Endothelial cell of umbilical vein (primary cell): ENCODE data around the gene SNORC. TPM values are rescaled to one million over a fixed set of nuclear protein-coding genes. Genes with fewer than 3 reads are reported as not detected.

ENCODE experiments used
- BruUV-seq: library from RNA; stranded (reverse); fragments of 400-500 nt; replicated peaks from 2 replicates; lab custom pipeline; 2021; lab: Mats Ljungman, UMichigan
- CTCF ChIA-PET: fragments of 300-600, 350-600 bp; sonication (Branson Sonifier 250); formaldehyde crosslinking; loops from one replicate; lab custom pipeline; 2021; ENCODE audit warnings: antibody characterized with exemption, inconsistent platforms; lab: Charles Lee
- POLR2A ChIA-PET: fragments of 300-600, 350-600 bp; sonication (Branson Sonifier 250); formaldehyde crosslinking; loops from one replicate; lab custom pipeline; 2021; ENCODE audit warnings: antibody characterized with exemption, inconsistent platforms; lab: Charles Lee
- DNase-seq: peaks from one replicate; pipeline ENCODE4 v3.0.0-alpha.2; 2011; ENCODE audit warnings: low read depth, low spot score
- FAIRE-seq: peaks from 2 replicates; lab custom pipeline; 2011; peaks lifted over from hg19 to GRCh38; lab: Jason Lieb, UNC
- H2AFZ ChIP-seq: 2 replicates; pipeline ENCODE4 v1.6.0; 2012; ENCODE audit warnings: low read depth, low read length, control low read depth, inconsistent platforms
- H3K27ac ChIP-seq: 2 replicates; pipeline ENCODE4 v1.5.1; 2011; ENCODE audit warnings: low read depth, mild to moderate bottlenecking, control low read depth, low read length, moderate library complexity; ENCODE audit not compliant: insufficient read depth
- H3K27me3 ChIP-seq, 2 experiments: 2 replicates each; pipeline versions ENCODE4 v1.6.0 to v1.6.1; 2011; ENCODE audit warnings: low read length in 2 of 2, mixed read lengths in 1 of 2; ENCODE audit not compliant: control insufficient read depth in 2 of 2, insufficient read depth in 2 of 2
- H3K36me3 ChIP-seq, 2 experiments: 2 replicates in 1 of 2; 3 replicates in 1 of 2; pipeline ENCODE4 v1.5.1; 2011; ENCODE audit warnings: low read length in 2 of 2, mild to moderate bottlenecking in 1 of 2, moderate library complexity in 1 of 2; ENCODE audit not compliant: control insufficient read depth in 2 of 2, insufficient read depth in 2 of 2; ENCODE audit errors: extremely low read depth in 1 of 2
- H3K4me1 ChIP-seq: 3 replicates; pipeline ENCODE4 v1.5.1; 2011; ENCODE audit warnings: mild to moderate bottlenecking, low read length; ENCODE audit not compliant: control insufficient read depth, insufficient read depth; ENCODE audit errors: extremely low read depth
- H3K4me2 ChIP-seq: 2 replicates; pipeline ENCODE4 v1.6.1; 2011; ENCODE audit warnings: low read length, control low read depth, mixed read lengths; ENCODE audit not compliant: insufficient read depth
- H3K4me3 ChIP-seq, 3 experiments: fragments of 200-600 bp in 1 of 3; sonication (generic), shearing (Covaris generic) in 1 of 3; replicated peaks in 1 of 3; 2 replicates each; pipeline ENCODE4 v1.5.1; 2011 to 2016; ENCODE audit warnings: control low read depth in 3 of 3, low read length in 3 of 3, mild to moderate bottlenecking in 2 of 3, inconsistent platforms in 1 of 3, low read depth in 1 of 3, moderate library complexity in 1 of 3; ENCODE audit not compliant: insufficient read depth in 1 of 3
- H3K79me2 ChIP-seq: 2 replicates; pipeline ENCODE4 v1.6.0; 2012; ENCODE audit warnings: low read length, inconsistent platforms; ENCODE audit not compliant: control insufficient read depth, insufficient read depth
- H3K9ac ChIP-seq: replicated peaks from 2 replicates; pipeline ENCODE3; 2011; ENCODE audit warnings: low read length, control low read depth; ENCODE audit not compliant: insufficient read depth; ENCODE audit errors: extremely low read depth
- H3K9me1 ChIP-seq: replicated peaks from 3 replicates; pipeline ENCODE4 v1.6.0; 2011; ENCODE audit warnings: mild to moderate bottlenecking, low read length; ENCODE audit not compliant: control insufficient read depth, insufficient read depth; ENCODE audit errors: extremely low read depth
- H3K9me3 ChIP-seq: replicated peaks from 2 replicates; pipeline ENCODE4 v1.5.1; 2012; ENCODE audit warnings: low read length, inconsistent platforms; ENCODE audit not compliant: control insufficient read depth, insufficient read depth
- H4K20me1 ChIP-seq: replicated peaks from 2 replicates; pipeline ENCODE3; 2011; ENCODE audit warnings: mild to moderate bottlenecking, low read length; ENCODE audit not compliant: control insufficient read depth, insufficient read depth; ENCODE audit errors: extremely low read depth
- EZH2 ChIP-seq: IDR thresholded peaks from 2 replicates; pipeline ENCODE4 v1.6.1; 2012; ENCODE audit warnings: borderline replicate concordance, low read depth, mild to moderate bottlenecking, moderate library complexity, low read length, inconsistent platforms; ENCODE audit not compliant: severe bottlenecking
- FOS ChIP-seq: IDR thresholded peaks from 2 replicates; pipeline ENCODE4 v1.6.1; 2011; ENCODE audit warnings: mild to moderate bottlenecking, low read length, moderate library complexity, borderline replicate concordance; ENCODE audit not compliant: insufficient read depth
- JUN ChIP-seq: IDR thresholded peaks from 2 replicates; pipeline ENCODE4 v1.6.1; 2011; ENCODE audit warnings: borderline replicate concordance, low read depth; ENCODE audit not compliant: insufficient read length, insufficient read depth
- MYC ChIP-seq: IDR thresholded peaks from one replicate; pipeline ENCODE4 v1.6.1; 2011; ENCODE audit warnings: mild to moderate bottlenecking, low read depth, low read length
- POLR2A ChIP-seq: IDR thresholded peaks from 2 replicates; pipeline ENCODE4 v1.6.1; 2012; ENCODE audit warnings: low read depth, mild to moderate bottlenecking, control low read depth, low read length
- POLR2AphosphoS5 ChIP-seq: IDR thresholded peaks from 2 replicates; pipeline ENCODE4 v1.6.1; 2012; ENCODE audit warnings: low read depth, mild to moderate bottlenecking, control low read depth, low read length, moderate library complexity; ENCODE audit not compliant: insufficient read depth
- dilution Hi-C: fragments of 300-500 bp; cut with MboI; formaldehyde crosslinking; loops from one replicate; pipeline ENCODE4 v1.15.0; 2019; ENCODE audit warnings: low sequenced_read_pairs; ENCODE audit not compliant: extremely low pct_ligation_motif_present
- intact Hi-C: fragments of 100-400 bp; cut with micrococcal nuclease; formaldehyde crosslinking; loops from one replicate; pipeline ENCODE4 v1.10.0; 2022
- polyA plus RNA-seq, 4 experiments: library from polyadenylated mRNA; depleted of rRNA in 3 of 4; stranded (reverse) in 3 of 4; unstranded in 1 of 4; fragments of >200 nt; gene quantifications; 2 replicates each; pipeline versions ENCODE4 v1.2.1 to v1.2.3, GENCODE V29; 2011 to 2012; ENCODE audit warnings: missing spikeins in 1 of 4
- total RNA-seq: library from RNA; stranded (reverse); gene quantifications from 2 replicates; pipeline ENCODE4 v1.2.3, GENCODE V29; 2021
- TF ChIP-seq, protein P1 (sequence below), 2 donors: IDR thresholded peaks; 1 replicate in 1 of 2; 2 replicates in 1 of 2; pipeline ENCODE4 v1.5.1; 2011; ENCODE audit warnings: low read length in 2 of 2, mild to moderate bottlenecking in 2 of 2, moderate library complexity in 2 of 2, control low read depth in 1 of 2, inconsistent platforms in 1 of 2, low read depth in 1 of 2; ENCODE audit not compliant: insufficient read depth in 1 of 2; ENCODE audit errors: extremely low read depth in 1 of 2

SNORC gene
- total and polyA plus RNA-seq, 2 donors (not counting 3 experiments of a cell fraction or from before 2014, with no cell fraction given) = 1.4 to 4.0 TPM

DNA sequence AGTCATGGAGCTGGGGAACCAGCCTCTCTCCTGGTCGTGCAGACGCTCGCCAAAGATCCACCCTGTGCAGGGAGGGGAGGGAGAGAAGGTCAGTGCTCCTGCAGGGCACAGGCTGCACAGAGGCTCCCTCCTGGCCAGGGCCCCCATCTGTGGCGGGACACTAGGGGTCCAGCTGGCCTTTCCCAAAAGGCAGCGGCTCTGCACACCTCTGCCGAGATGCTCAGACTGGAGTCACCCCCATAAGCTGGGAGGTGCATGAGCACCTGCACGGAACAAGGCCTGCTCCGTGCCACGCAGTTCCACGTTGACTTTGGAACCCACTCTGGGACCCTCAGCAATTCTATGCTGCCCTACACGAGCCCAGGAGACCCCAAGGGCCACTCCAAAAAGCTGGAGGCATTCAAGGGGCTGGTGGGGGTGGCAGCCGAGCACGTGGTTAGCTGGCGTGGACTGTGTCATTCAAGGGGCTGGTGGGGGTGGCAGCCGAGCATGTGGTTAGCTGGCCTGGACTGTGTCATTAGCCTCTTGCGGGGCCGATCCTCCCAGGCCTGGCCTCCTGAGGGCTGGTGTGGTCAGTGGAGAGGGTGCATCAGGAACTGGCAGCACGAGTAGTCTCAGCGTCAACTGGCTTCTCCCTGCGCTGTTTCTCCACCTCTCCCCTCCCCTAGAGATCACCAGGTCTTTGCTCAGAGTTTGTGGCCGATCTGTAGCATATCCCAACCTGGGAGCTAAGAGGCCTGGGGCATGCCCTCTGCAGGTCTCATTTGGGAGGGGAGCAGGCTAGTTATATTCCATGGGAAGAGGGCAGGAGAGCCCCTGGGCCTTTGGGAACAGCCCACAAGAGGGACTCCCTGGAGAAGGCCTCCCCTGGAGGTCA lies 9.8 kb downstream of the SNORC start:
- DNase-seq = no peak
- CTCF ChIA-PET = interaction anchor here (1.4 kb wide), 1 partner anchor 149 kb away, joined by 5 read pairs; no protein-coding TSS in a partner anchor

DNA sequence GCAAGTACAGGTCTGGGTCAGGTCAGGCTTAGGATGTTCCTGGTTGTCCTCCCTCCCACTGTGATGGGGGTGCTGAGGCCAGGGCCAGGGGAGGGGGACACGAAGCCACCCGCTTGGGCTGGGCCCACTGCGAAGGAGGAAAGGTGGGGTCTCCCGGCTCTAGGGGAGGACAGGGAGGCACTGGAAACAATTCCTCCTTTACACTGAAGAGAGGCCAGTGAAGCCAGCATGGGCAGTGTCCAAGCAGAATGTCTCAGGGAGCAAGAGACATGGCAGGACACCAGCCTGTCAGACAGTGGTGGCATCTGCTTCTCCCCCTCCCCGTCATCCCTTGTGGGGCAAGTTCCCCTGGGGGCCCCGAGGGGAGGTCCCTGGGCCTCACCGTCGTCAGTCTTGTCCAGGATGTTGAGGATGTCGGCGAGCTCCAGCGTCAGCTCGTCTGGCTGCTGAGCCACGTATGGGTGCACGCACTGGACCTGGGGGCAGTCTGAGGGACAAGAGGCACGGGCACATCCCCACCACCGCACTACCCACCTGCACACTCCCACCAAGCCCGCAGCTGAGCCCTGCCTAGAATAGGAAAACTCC lies 10.8 kb downstream of the SNORC start:
- Histone ChIP-seq H3K79me2 (no peaks in the 10 kb centered on the region), H3K27me3 (no peaks in the 10 kb centered on the region), H3K36me3 (no peaks in the 10 kb centered on the region), H4K20me1 (no peaks in the 10 kb centered on the region), H3K9me3 (no peaks in the 10 kb centered on the region), H3K4me1 (no peaks in the 10 kb centered on the region), H3K9me1 (no peaks in the 10 kb centered on the region), H3K9ac (no peak overlapping the region), H3K27ac (no peak overlapping the region), H3K4me3 (no peak overlapping the region), H3K4me2 (no peak overlapping the region), H2AFZ (no peak overlapping the region)
- ChIA-PET POLR2A (no interaction called here), CTCF (interaction anchor here (0.6 to 1.6 kb wide), 3 partner anchors 21 to 174 kb away, joined by 3 to 5 read pairs (median 4); no protein-coding TSS in a partner anchor)
- FAIRE-seq (no peak), DNase-seq (no peak)
- BruUV-seq = no TSS peak
- TF ChIP-seq FOS = no peak
- no peak for TF ChIP-seq EZH2
- TF ChIP-seq, protein P1, sequence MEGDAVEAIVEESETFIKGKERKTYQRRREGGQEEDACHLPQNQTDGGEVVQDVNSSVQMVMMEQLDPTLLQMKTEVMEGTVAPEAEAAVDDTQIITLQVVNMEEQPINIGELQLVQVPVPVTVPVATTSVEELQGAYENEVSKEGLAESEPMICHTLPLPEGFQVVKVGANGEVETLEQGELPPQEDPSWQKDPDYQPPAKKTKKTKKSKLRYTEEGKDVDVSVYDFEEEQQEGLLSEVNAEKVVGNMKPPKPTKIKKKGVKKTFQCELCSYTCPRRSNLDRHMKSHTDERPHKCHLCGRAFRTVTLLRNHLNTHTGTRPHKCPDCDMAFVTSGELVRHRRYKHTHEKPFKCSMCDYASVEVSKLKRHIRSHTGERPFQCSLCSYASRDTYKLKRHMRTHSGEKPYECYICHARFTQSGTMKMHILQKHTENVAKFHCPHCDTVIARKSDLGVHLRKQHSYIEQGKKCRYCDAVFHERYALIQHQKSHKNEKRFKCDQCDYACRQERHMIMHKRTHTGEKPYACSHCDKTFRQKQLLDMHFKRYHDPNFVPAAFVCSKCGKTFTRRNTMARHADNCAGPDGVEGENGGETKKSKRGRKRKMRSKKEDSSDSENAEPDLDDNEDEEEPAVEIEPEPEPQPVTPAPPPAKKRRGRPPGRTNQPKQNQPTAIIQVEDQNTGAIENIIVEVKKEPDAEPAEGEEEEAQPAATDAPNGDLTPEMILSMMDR (IDR thresholded peaks at IDR 0.05; ENCODE audit: extremely low read depth in 1 of 2, insufficient read depth in 1 of 2, low read depth in 1 of 2, low read length in 2 of 2) = no peak
- TF ChIP-seq MYC = no peak
- TF ChIP-seq POLR2AphosphoS5 = no peak
- no peak for TF ChIP-seq POLR2A
- TF ChIP-seq JUN = no peak
- intact Hi-C loops = loop anchor here (10.0 kb wide), 1 partner anchor 174 kb away; no protein-coding TSS in a partner anchor
- dilution Hi-C loops = no loop called here

More for the DNA sequence above, 9.8 kb downstream of the SNORC start:
- H4K20me1 ChIP-seq = no peaks in the 10 kb centered on the region
- H3K79me2 ChIP-seq = no peaks in the 10 kb centered on the region
- FAIRE-seq = no peak
- H2AFZ ChIP-seq = no peak overlapping the region
- no peak overlapping the region for H3K4me2 ChIP-seq
- no peak overlapping the region for H3K4me3 ChIP-seq
- H3K27me3 ChIP-seq = no peaks in the 10 kb centered on the region
- BruUV-seq = no TSS peak
- no peak overlapping the region for H3K27ac ChIP-seq
- no peaks in the 10 kb centered on the region for H3K4me1 ChIP-seq
- no peak for TF ChIP-seq POLR2A
- H3K36me3 ChIP-seq = no peaks in the 10 kb centered on the region
- no peaks in the 10 kb centered on the region for H3K9me1 ChIP-seq
- dilution Hi-C loops = no loop called here
- no peaks in the 10 kb centered on the region for H3K9me3 ChIP-seq
- intact Hi-C loops = loop anchor here (10.0 kb wide), 1 partner anchor 175 kb away; no protein-coding TSS in a partner anchor
- POLR2A ChIA-PET = no interaction called here
- H3K9ac ChIP-seq = no peak overlapping the region
